PFSK-1 (cell line): Measurements from ENCODE around the gene IRF2BP2.

Source experiments
- FOXP2 ChIP-seq: optimal IDR thresholded peaks from 2 replicates; pipeline ENCODE3; 2011; ENCODE audit warnings: borderline replicate concordance, control low read depth, inconsistent platforms; ENCODE audit not compliant: insufficient read depth; ENCODE audit errors: extremely low read length, extremely low read depth
- POLR2AphosphoS5 ChIP-seq: IDR thresholded peaks from 2 replicates; pipeline ENCODE4 v1.6.1; 2012; ENCODE audit warnings: low read depth, mild to moderate bottlenecking, control low read depth, low read length, moderate library complexity
- SIN3A ChIP-seq: IDR thresholded peaks from 2 replicates; pipeline ENCODE4 v1.6.1; 2012; ENCODE audit warnings: mild to moderate bottlenecking, low read length, moderate library complexity, borderline replicate concordance; ENCODE audit not compliant: insufficient read depth
- TAF1 ChIP-seq: IDR thresholded peaks from 2 replicates; pipeline ENCODE4 v1.6.1; 2012; ENCODE audit warnings: low read length, control low read depth, borderline replicate concordance; ENCODE audit not compliant: insufficient read depth
- TF ChIP-seq, protein P1 (sequence below), 2 experiments: IDR thresholded peaks; 2 replicates each; pipeline versions ENCODE4 v1.6.1 to v1.8.0; 2011 to 2012; ENCODE audit warnings: low read depth in 2 of 2, low read length in 2 of 2, control low read depth in 1 of 2, inconsistent platforms in 1 of 2, mild to moderate bottlenecking in 1 of 2, moderate library complexity in 1 of 2; ENCODE audit not compliant: insufficient read depth in 1 of 2

The IRF2BP2 gene

GRCh38 chr1:234598974-234599616, 10.9 kb downstream of the IRF2BP2 start:
- TF ChIP-seq FOXP2 (no peak), TAF1 (no peak), POLR2AphosphoS5 (no peak), SIN3A (no peak)
- TF ChIP-seq, protein P1, sequence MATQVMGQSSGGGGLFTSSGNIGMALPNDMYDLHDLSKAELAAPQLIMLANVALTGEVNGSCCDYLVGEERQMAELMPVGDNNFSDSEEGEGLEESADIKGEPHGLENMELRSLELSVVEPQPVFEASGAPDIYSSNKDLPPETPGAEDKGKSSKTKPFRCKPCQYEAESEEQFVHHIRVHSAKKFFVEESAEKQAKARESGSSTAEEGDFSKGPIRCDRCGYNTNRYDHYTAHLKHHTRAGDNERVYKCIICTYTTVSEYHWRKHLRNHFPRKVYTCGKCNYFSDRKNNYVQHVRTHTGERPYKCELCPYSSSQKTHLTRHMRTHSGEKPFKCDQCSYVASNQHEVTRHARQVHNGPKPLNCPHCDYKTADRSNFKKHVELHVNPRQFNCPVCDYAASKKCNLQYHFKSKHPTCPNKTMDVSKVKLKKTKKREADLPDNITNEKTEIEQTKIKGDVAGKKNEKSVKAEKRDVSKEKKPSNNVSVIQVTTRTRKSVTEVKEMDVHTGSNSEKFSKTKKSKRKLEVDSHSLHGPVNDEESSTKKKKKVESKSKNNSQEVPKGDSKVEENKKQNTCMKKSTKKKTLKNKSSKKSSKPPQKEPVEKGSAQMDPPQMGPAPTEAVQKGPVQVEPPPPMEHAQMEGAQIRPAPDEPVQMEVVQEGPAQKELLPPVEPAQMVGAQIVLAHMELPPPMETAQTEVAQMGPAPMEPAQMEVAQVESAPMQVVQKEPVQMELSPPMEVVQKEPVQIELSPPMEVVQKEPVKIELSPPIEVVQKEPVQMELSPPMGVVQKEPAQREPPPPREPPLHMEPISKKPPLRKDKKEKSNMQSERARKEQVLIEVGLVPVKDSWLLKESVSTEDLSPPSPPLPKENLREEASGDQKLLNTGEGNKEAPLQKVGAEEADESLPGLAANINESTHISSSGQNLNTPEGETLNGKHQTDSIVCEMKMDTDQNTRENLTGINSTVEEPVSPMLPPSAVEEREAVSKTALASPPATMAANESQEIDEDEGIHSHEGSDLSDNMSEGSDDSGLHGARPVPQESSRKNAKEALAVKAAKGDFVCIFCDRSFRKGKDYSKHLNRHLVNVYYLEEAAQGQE (IDR thresholded peaks at IDR 0.05; ENCODE audit: insufficient read depth in 1 of 2, low read depth in 2 of 2, low read length in 2 of 2): no peak

DNA sequence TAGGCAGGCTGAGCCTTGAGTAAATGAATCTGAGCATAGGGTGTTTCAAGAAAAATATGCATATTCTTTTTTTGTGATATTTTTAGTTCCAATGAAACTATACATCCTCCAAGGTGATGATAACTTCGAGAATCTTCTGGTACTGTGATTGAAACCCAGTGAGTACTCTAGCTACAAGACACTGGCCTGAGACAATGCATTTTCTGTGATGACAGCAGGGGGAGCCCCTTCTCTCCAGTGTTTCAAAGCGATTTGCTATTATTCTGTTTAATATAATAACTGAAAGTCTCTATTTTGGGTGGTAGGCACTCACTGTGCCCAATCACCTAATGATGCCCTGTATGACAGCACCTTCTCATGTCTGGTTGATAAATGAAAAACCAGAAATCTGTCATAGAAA, 12.1 kb downstream of the IRF2BP2 start:
- TF ChIP-seq POLR2AphosphoS5 (no peak), SIN3A (no peak), TAF1 (no peak), FOXP2 (no peak)
- TF ChIP-seq, protein P1 (IDR thresholded peaks at IDR 0.05; ENCODE audit: insufficient read depth in 1 of 2, low read depth in 2 of 2, low read length in 2 of 2): no peak

DNA sequence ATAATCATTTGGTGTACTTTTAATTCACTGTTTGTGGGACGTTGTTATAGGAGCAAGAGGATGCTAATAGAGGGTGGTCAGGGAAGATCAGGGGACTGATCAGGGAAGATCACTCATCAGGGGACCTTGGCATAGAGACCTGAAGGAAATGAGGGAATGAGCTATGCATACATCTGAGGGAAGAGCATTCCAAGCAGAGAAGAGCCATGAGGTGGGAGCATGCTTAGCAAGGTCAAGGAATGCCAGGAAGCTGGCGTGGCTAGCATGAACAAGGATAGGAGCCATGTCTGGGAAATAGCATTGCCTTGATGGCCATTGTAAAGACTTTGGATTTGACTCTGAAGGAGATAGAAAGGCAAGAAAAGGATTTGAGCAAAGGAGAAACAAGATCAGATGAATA, 14.1 kb downstream of the IRF2BP2 start:
- TF ChIP-seq, protein P1 (IDR thresholded peaks at IDR 0.05; ENCODE audit: insufficient read depth in 1 of 2, low read depth in 2 of 2, low read length in 2 of 2): no peak
- TF ChIP-seq SIN3A: no peak
- no peak for TF ChIP-seq POLR2AphosphoS5
- no peak for TF ChIP-seq FOXP2
- TF ChIP-seq TAF1: no peak

DNA sequence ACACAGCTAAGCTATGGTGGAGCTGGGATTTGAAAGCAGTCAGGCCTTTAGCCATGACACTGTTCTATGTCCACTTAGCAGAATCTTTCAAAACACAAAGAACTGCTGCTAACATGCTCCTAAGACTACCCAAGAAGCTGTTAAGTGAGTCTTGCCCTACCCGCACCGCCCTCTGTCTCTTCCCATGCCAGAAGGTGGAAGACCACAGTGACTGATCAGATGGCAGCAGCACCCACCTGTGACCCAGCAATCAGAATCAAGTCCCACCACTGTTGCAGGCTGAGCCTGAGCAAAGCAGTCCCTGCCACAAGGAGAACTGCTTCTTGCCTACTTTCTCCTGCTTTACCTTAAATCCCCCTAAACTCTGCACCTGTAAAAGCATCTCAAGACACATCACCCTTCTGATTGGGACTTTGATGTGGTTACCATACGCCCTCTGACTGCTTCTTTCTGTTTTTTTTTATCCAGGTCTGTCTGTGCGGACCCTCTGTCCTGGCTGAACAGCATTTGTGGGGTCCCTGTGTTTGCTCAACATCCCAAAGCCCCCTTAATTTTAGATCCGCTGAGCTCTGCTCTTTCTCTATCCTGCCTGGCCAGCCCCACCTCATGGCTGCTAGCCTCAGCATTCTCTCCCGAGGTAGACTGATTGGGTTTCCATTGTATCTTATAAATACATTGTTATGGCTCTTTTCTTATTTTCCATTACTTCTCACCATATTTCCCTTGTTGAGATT, 16.0 kb downstream of the IRF2BP2 start:
- TF ChIP-seq POLR2AphosphoS5 (no peak), FOXP2 (no peak), TAF1 (no peak)

DNA sequence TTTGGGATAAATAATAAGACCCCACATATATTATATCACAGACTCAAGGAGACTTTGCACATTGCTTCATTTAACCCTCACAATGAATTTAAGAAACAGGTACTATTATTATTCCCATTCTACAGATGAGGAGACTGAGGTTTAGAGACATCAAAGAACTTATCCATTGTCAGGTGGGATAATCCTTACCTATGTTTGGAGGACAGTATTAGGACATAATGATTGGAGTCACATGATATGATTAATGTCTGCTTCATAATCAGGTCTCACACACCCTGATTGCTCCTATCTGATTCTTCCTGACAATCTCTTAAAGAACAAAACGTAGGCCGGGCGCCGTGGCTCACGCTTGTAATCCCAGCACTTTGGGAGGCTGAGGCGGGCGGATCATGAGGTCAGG, 16.9 kb downstream of the IRF2BP2 start:
- TF ChIP-seq TAF1 (no peak), SIN3A (no peak)

DNA sequence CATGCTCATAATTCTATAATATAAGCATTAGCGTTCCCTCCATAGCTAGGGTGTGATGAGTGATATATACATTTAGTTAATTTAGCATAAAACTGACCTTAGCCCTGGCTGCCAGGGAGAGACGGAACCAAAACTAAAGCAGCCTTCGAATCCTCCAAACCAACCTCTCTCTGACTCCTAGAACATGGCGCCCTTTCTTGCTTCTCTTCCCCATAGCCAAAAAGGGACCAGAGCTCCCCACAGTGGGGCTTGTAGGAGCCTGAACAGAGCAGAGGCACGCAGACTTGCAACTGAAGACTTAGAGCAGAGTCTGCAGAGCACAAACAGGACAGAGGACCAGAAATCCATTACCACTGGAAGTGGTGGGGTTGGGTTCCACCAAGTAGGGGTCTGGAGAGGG, 17.7 kb downstream of the IRF2BP2 start:
- TF ChIP-seq SIN3A (no peak), FOXP2 (no peak), POLR2AphosphoS5 (no peak), TAF1 (no peak)
- TF ChIP-seq, protein P1 (IDR thresholded peaks at IDR 0.05; ENCODE audit: insufficient read depth in 1 of 2, low read depth in 2 of 2, low read length in 2 of 2): no peak
